HK-2 (cell line): ENCODE results near the gene BIN1.
"Not testable (repeated sequence)": the region's sequence is repeated elsewhere in the genome, so short reads cannot be mapped to it uniquely, and the experiment has no call there.

Experiments used
- DNase-seq: peaks from one replicate; pipeline ENCODE4 v3.0.0-alpha.2; 2018; ENCODE audit not compliant: unreplicated experiment

BIN1 gene

DNA sequence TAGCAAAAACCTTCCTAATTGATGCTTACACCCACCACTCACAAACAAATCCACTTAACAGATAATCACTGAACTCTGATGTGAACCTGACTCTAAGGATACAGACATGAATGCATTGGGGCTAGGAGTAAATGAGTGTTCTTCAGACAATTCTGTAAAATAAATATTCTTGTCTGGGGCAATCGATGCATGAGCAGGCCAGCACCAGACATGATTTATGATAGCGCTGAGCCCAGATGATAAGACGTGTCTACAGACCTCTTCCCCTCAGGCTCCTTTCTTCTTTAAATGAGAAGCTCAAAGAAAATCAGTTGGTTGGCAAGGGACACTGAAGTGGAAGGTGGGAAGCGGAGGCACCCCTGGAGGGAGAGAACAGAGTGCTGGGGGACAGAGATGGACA, 27.3 kb upstream of the BIN1 start:
- DNase-seq, result no peak

DNA sequence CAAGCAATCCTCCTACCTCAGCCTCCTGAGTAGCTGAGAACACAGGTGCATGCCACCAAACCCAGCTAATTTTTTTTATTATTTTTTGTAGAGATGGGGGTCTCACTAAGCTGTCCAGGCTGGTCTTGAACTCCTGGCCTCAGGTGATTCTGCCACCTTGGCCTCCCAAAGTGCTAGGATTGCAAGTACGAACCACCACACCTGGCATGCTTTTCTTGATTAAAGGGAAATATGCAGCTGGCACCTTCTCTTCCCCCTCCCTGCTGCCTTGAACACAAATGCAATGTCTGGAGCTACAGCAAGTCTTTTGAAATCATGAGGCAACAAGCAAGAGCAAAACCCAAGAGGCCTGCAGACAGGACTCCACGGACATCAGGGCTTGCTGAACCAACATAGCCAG, 26.8 kb upstream of the BIN1 start:
- DNase-seq, result no peak

DNA sequence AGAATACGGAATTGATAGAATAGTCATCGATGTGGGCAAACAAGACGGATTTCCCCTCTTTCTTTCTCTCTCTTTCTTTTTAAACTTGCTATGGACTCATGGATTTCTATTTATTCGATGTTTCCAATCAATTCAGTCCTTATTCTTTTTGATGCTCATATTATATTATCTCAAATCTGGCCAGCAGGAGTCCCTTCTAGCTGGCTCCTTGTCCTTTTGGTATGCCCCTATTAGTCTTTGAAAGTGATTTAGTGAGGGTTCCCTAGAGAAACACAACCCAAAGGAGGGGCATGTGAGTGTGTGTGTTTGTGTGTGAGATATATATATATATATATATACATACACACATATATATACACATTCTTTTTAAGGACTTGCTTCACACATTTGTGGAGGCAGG, 23.5 kb upstream of the BIN1 start:
- no peak for DNase-seq

DNA sequence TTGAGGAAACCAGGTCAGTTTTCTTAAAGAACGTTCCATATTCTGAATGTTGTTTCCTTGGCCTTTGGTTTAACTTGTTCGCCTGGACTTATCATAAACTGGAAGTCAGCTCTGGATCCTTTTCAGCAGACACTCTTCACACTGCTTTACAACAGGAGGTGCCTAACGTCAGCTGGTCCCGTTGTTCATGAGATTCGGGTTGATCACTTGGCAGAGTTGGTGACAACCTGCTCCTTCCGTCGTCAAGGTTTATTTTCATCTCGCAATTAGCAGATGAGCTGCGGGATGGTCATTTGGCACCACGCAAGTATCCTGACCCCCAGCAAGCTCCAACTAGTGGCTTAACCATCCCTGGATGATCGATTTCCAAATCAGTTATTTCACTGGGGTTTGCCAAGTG, 23.0 kb upstream of the BIN1 start:
- no peak for DNase-seq

DNA sequence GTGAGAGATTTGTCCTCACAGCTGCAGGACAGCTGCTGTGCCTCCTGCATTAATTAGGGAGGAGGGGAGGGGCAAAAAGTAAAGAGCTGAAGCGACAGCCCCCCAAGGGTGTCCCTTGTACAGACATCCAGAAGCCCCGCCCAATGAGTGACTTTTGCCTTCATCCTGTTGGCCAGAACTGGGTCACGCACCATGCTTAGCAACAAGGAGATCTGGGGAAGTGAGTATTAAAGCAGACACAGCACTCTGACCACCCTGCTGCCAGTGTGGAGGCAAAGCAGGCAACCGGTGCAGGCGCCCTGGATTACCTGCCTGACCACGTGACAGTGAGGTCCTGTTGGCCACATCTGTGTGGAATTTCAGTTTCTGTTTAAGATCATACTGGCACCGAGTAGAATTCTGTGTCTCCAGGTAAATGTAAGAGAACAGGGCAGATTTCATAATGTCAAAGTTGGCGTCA, 21.5 kb upstream of the BIN1 start:
- no peak for DNase-seq

DNA sequence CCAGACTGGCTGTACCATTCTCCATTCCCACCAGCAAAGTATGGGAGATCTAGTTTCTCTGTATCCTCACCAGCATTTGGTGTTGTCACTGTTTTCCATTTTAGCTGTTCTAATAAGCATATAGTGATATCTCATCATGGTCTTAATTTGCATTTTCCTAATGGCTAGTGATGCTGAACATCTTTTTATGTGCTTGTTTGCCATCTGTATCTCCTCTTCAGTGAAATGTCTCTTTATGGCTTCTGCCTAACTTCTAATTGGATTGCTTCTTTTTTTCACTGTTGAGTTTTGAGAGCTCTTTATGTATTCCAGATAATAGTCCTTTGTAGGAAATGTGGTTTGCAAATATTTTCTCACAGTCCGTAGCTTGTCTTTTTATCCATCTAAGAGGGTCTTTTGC, 18.9 kb upstream of the BIN1 start:
- DNase-seq, result no peak

DNA sequence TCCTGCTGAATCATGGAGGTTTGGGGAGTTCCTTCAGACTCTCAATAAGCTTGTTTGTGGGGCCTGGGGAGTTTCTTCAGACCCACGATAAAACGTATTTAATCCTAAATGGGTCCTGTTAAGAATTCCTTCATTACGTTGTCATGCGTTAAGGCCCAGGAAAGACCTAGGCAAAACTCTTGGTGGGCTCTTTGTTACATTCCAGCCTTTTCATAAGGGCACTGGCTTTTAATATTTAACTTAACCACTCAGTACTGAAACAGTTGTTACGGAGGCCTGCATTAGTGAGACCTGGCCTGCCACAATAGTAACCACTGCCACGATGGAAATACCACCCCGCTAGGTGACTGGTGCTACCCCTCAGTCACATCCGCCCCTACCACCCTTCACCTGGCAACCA, 17.5 kb upstream of the BIN1 start:
- peak; percentile 22 for DNase-seq

DNA sequence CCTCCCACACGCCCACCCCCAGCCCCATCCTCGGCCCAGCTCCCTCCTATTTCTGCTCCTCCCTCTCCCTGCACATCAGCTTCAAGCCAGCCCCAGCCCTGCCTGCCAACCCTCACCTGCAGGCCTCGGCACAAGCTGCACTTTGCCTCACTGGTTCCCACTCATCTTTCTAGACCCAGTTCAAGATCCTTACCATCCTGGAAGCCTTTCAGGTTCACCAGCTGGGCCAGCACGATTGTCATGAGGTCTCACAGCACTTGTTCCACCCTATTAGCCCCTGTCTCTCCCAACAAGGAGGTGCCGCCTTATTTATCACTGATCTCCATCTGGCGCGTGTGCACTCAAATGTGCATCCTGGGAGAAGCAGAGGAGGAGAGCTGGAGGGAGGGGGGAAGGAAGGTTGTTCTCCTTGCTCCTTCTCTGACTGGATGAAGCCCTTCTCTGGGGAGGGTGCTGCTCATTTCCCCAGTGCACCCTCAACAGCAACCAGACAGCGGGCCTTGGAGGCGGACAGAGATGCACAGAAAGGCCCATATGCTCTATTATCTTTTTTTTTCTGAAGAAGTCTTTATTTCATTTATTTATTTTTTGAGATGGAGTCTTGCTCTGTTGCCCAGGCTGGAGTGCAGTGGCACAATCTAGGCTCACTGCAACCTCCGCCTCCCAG, 15.5 kb upstream of the BIN1 start:
- no peak for DNase-seq

DNA sequence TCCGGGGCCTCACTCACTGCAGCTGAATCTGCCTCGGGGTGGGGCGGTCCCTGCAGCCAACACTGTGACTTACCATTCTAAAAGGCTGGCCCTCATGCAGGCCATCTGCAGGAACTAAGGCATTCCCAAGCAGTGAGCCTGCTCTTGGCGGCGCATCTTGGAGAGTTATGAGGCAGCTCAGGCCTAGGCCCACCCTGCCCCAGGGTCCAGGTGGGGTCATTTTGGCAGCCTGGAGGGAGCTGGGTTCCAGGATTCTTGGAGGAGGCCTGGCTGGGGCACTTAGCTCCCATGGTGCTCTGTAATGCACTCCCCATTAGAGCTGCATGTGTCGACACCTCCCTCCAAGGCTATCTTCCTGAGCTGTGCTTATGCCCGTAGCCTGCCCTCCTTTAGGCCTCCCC, 14.8 kb upstream of the BIN1 start:
- no peak for DNase-seq

DNA sequence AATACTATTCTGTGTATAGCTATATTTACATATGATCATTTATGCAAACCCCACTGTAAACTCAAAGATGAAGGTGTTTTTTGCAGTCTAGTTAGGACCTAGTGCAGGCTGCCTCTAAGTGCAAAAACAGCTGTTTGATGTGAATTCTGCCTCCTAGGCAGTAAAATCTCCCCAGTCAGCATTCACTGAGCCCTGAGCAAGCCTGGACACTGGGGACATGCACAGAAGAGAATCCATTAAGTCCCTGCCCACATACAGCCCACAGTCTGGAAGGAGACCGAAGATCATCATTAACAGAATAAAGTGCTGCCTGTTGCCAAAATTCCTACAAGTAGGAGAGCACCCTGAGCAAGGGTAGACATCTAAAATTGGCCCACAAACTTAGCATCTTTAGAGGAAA, 14.4 kb upstream of the BIN1 start:
- no peak for DNase-seq

DNA sequence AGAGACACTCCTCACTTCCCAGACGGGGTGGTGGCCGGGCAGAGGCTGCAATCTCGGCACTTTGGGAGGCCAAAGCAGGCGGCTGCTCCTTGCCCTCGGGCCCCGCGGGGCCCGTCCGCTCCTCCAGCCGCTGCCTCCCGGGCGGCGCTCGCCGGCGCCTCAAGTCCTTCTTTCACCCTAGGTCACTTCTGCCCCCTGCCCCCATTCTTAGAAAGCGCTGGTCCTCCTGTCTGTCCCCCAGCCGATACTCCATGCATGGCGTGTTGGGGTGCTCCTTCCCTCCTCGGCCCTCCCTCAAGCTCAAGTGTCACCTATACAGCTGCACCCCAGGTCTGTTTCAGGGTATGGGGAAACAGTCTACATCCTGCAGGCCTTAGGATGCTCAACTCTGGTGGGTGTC, 13.5 kb upstream of the BIN1 start:
- DNase-seq, result not testable (repeated sequence)

DNA sequence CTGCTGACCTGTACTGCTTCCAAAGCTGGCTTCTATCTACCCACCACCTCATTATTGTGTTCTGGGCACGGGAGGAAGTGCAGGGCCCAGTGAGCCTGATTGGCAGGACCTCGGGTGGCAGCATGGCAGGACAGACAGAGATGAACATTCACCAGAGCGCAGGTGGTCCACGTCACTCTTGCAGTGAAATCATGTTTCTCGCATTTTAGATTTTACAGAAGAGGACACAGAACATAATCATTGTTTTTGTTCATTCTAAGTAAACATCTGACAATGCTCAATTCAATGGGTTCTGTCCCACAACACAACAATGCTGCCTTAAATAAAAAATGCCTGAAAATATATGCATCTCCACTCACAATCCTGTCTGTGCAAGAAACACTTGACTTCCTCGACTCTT, 11.5 kb upstream of the BIN1 start:
- DNase-seq, result no peak

DNA sequence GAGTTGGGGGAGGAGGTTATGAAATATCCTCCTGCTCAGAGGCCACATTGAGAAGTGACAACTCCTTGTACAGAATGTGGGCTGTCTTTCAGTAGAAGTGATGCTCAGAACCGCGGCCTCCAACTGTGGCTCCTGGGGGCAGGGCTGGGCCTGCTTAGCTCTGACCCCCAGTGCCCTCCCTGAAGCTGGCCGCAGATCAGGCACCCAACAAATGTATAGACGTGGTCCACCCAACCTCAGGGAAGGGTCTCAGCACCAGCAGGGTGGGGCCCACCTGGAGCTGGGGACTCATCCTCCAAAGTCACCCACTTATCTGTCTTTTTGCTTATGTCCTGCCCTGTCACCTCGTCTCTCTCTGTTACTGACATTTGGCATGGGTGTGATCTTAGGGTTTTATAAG, 11.1 kb upstream of the BIN1 start:
- DNase-seq, result no peak

DNA sequence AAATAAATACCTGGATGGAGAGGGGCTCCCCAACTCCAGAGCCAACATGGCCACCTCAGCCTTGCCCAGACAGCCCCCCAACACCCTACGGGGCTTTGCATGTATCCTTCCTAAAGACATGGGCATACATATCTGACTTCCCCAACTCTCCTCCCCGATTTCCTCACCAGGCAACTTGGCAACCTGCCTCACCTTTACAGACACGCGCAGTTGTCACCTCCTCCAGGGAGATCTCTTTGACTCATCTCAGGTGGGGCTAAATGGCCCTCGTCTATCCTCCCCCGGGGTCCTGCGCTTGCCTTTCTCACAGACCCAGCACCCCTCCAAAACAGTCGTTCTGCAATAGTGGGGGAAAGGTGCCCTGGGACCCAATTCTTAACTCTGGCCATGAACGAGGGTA, 10.6 kb upstream of the BIN1 start:
- no peak for DNase-seq

DNA sequence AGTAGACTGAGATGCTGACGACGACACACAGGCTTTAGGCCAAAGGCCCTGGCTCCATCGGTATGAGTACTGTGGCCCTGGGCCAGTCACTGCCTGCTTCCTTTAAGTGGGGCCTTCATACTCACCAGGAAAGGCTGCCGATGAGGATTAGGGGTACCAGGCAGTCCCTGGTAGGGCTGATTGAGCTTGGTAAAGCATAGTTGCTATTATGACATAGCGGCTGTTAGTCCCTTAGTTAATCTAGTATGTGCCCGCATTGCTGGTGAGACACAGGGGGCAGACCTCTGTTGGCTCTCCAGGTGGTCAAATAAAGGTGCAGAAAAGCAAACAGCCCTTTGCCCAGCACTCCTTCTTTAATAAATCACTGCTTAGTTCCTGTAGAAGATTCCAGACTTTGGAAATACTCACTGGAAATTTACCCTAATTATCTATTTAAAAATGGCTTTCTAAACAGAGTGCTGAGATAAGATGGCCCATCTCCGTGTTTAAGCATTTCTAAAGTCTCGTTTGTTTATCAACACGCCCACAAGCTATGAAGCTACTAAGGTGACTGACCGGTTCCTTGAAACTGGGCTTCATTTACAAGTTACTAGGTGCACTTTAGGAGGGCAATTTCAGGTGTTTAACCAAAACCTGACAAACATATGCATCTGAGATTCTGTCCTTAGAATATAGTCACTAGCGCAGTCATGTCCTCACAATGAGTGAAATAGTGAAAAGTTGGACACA, 8.7 kb upstream of the BIN1 start:
- DNase-seq, result no peak

DNA sequence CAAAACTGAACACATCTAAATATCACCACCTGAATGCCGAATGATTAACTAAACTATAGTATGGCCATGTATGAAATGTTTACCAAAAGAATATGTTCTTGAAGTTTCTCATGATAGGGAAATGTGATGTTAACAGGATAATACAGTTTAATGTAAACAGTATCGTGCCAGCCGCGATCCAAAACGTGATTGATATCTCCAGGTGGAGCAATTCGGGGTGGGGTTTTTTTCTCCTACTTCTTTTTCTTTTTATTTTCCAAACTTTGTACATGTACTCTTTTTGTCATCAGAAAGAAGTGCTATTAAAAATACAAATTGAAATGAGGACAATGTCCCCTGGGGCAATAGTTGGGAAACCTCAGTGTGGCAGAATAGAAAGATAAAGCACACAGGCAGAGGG, 4.0 kb upstream of the BIN1 start:
- no peak for DNase-seq

DNA sequence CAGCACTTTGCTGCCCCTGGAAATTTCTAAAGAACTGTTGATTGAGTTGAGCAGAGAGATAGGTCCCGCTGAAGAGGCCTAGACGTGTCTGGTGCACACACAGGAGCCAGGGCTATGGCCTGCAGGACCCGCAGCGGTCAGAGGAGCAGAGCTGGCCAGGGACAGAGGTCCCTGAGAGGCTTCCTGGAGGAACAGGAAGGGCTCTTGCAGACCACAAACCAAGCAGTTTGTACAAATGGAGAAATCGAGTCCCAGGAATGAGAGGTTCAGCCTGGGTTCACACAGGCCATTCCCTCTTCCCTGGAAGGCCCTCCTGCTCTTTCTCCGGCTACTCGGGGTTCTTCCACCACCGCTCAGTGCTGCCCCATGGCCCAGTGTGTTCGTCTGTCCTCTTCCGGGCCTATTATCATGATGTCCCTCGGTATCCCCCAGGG, 1.2 kb upstream of the BIN1 start:
- DNase-seq, result no peak

DNA sequence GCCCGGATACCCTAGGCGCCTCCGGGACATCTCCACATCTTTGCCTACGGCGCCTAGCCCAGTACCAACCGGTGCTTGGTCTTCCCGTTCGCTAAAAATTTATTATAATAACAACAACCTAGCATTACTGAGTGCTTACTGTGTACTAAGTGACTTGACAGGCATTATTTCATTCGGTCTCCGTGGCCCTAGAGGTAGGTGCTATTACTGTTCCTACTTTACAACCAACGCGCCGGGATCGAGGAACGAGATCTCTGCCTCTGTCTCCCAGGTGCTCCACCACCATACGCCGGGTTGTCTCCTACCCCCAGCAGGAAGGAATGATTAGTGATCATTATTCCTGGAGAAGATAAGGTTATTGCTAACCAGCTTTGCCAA, 657 bp upstream of the BIN1 start:
- DNase-seq, result no peak

DNA sequence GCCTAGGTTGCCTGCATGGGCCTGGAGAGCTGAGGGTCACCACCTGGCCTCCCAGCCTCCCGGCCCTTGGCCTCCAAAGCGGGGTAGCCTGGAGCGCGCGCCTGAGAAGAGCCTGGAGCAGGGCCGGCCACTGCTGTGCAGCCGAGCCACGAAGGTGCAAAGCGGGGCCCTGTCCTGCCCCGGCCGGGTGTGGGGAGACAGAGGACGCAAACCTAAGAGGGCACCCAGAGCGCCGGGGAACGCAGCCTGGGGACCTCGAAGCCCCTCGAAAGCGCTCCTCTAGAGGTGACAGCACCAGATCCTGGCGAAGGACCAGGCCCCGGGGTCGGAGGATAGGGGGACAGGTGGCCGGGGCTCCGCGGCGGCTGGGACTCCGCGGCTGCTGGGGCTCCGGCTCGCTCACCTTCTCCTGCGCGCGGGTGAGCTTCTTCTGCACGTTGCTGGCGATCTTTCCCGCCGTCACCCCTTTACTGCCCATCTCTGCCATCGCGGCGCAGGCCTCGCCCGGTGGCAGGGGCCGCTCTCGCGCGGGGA, 430 bp downstream of the BIN1 start:
- DNase-seq, result peak; percentile 48

DNA sequence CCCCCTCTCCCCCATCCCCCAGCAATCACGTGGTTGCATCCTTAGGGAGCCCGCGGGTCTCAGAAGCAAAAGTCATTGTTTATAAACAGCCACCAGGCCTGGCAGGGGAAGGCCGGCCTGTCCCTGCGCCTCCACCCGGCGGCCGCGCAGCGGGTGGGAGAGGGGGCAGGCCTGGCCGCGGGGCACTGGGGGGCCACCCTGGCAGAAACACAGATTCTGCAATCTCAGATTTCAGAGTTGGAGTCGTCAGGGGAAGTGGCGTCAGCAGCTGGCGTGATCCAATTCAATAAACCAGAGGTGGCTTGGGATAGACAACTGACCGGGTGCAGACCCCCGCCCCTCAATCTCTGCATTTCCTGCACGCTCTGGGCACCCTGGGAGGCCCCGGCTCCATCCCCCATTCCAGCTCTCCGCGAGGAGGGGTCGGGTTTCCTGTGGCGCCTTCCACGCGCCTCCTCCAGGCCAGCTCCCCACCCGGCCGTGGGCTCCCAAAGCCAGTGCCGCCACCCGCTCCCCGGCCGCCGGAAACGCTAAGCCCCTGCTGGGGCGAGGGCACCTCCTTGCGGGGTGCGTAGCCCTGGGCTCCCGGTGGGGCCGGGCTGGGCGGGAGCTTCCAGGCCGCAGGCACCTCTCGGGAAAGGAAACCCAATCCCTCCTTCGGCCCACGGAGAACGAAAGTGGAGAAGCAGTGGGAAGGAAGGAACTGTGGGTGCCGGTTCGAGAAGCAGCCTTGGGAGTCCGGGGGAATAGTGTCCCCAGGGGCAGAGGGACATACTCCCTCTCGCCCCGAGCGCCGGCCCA, 1.1 kb downstream of the BIN1 start:
- DNase-seq, result peak; percentile 50

DNA sequence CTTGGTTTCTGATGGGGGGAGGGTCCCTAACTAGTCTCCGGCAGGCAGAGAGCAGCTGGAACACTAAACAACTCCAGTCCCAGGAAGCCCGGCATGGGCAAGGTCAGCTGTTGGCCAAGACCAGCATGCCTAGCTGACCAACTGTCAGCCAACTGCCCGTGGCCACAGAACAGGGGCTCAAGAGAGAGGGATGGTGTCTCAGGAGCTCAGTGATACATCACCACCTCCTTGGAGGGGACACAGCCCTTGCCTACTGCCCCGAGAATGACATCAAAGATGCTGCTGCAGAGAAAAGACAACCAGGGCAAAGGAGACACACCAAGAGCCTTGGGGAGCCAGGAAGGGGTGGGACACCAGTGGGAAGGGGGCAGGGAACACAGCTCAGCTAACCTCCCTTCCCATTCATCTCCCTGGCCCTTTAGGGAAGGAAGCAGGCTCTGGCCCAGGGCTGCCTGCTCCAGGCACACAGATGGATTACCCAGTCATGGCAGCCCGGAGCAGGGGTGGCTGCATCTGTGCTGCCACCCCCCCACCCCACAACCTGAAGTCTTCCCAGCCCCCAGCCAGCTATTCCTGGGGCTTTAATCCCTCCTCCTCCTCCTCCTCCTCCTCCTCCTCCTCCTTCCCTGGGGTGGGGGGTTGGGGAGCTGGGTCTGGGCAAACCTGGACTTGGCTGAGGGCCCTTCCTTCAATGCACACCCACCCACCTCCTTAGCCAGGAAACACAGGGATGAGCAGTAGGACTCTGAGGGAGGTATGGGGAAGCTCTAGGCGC, 1.9 kb downstream of the BIN1 start:
- no peak for DNase-seq

DNA sequence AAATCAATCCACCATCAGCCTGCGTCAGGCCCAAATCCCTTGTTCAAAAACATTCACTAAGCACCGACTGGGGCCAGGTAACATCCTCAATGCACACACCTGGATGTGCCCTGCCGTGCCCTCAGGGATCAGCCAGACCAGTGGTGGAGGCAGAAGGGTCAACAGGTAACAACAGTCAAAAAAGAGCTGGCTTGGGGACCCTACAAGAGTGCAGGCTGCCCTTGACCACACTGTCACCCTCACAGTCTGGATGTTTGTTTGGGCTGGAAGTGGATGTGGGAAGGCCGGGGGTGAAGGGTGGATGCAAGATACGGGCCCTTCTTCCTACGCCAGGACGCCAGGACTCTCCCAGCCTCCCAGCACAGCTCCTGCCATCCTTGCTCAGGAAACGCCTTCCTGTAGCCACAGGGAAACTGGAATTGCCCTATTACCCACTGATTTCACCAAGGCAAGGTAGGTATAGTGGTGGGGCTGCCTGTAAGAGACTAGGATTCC, 2.7 kb downstream of the BIN1 start:
- no peak for DNase-seq
